Measurements from ENCODE around the gene RCAN3. TPM values are rescaled to one million over a fixed set of nuclear protein-coding genes. Genes with fewer than 3 reads are reported as not detected.
A peak's percentile ranks its signal among the peaks of the same experiment; 100 is the strongest.

The RCAN3 gene
- total and polyA plus RNA-seq, 8 donors: 2.9 to 52.0 (median 8.7) TPM

- no peaks in the 10 kb centered on the region for H3K9me3 ChIP-seq
- intact Hi-C loops (cut with DNase I; ENCODE audit: low total_unique reads): no loop called here
- no peaks in the 10 kb centered on the region for H3K27me3 ChIP-seq
- WGBS, 5 donors: 45 to 66% (median 55%) methylated on average over 11 of the region's 11 CpGs
- H3K4me1 ChIP-seq: no peaks in the 10 kb centered on the region
- peak; percentile 43 to 88 for DNase-seq
- H3K27ac ChIP-seq: no peak overlapping the region
- H3K36me3 ChIP-seq: peaks cover 0 to 28% (median 21%) of the 10 kb centered on the region in 4 donors
- TF ChIP-seq POLR2A (IDR thresholded peaks at IDR 0.05): no peak
- no peak for TF ChIP-seq EP300 (IDR thresholded peaks at IDR 0.05)
- no peak for TF ChIP-seq POLR2AphosphoS5 (IDR thresholded peaks at IDR 0.05)
- TF ChIP-seq CTCF (IDR thresholded peaks at IDR 0.05): no peak
- no peak overlapping the region for H3K4me3 ChIP-seq
These were observed 29.9 kb upstream of the RCAN3 start for GRCh38 chr1:24472527-24473251.

- H3K9me3 ChIP-seq: no peaks in the 10 kb centered on the region
- H3K36me3 ChIP-seq: peaks cover 0 to 13% (median 10%) of the 10 kb centered on the region in 4 donors
- no peak overlapping the region for H3K27ac ChIP-seq
- H3K4me1 ChIP-seq: no peaks in the 10 kb centered on the region
- no peaks in the 10 kb centered on the region for H3K27me3 ChIP-seq
- DNase-seq: no peak
- no peak overlapping the region for H3K4me3 ChIP-seq
- TF ChIP-seq EP300 (IDR thresholded peaks at IDR 0.05): no peak
- no peak for TF ChIP-seq POLR2A (IDR thresholded peaks at IDR 0.05)
- no peak for TF ChIP-seq POLR2AphosphoS5 (IDR thresholded peaks at IDR 0.05)
- TF ChIP-seq CTCF (IDR thresholded peaks at IDR 0.05): no peak
- intact Hi-C loops (cut with DNase I; ENCODE audit: low total_unique reads): no loop called here
These were observed 28.4 kb upstream of the RCAN3 start for GRCh38 chr1:24474193-24474592.

GRCh38 chr1:24475700-24476099, 26.9 kb upstream of the RCAN3 start:
- no peak for DNase-seq
- WGBS, 5 donors: 79 to 86% (median 83%) methylated on average over 4 of the region's 4 CpGs
- intact Hi-C loops (cut with DNase I; ENCODE audit: low total_unique reads): no loop called here
- Histone ChIP-seq H3K4me1 (no peaks in the 10 kb centered on the region), H3K4me3 (no peak overlapping the region), H3K27me3 (no peaks in the 10 kb centered on the region), H3K9me3 (no peaks in the 10 kb centered on the region), H3K36me3 (no peaks in the 10 kb centered on the region), H3K27ac (no peak overlapping the region)
- no peak for TF ChIP-seq EP300 (IDR thresholded peaks at IDR 0.05)
- no peak for TF ChIP-seq POLR2AphosphoS5 (IDR thresholded peaks at IDR 0.05)
- TF ChIP-seq POLR2A (IDR thresholded peaks at IDR 0.05): no peak
- no peak for TF ChIP-seq CTCF (IDR thresholded peaks at IDR 0.05)

- no peak for TF ChIP-seq POLR2A (IDR thresholded peaks at IDR 0.05)
- TF ChIP-seq POLR2AphosphoS5 (IDR thresholded peaks at IDR 0.05): no peak
- no peak for TF ChIP-seq EP300 (IDR thresholded peaks at IDR 0.05)
- TF ChIP-seq CTCF (IDR thresholded peaks at IDR 0.05): no peak
- intact Hi-C loops (cut with DNase I; ENCODE audit: low total_unique reads): no loop called here
These were observed 26.1 kb upstream of the RCAN3 start for GRCh38 chr1:24476571-24476970.

More at GRCh38 chr1:24476571-24476970, 26.1 kb upstream of the RCAN3 start:
- no peak for DNase-seq
- Histone ChIP-seq H3K4me3 (no peak overlapping the region), H3K27ac (no peak overlapping the region), H3K36me3 (no peaks in the 10 kb centered on the region), H3K4me1 (no peaks in the 10 kb centered on the region), H3K9me3 (no peaks in the 10 kb centered on the region), H3K27me3 (no peaks in the 10 kb centered on the region)
- 23 to 44% (median 28%) methylated on average over 2 of the region's 2 CpGs for WGBS, 5 donors
